GM18520 (cell line): ENCODE measurements around the gene SNRK.

Source experiments
- ATAC-seq: cut with Tn5 transposase; IDR thresholded peaks from one replicate; pipeline ENCODE4 v1.9.1; 2021; ENCODE audit not compliant: unreplicated experiment

SNRK gene

DNA sequence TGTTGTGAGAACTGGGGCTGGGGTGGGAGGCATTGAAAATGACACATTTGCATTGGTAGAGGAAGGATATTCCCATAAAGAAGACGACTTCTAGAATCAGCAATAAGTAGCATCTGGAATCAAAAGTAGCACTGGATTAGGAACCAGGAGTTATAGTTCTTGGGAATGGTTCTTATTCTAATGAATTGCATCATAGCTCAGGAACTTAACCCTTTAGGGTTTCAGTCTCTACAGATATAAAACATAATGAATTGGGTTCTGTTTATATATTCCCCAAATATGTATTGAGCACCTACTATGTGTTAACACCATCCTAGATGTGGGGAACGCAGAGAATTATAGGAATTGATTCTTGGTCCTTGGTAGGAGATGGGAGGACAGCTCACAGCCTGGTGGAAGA, 16.3 kb upstream of the SNRK start:
- no peak for ATAC-seq

DNA sequence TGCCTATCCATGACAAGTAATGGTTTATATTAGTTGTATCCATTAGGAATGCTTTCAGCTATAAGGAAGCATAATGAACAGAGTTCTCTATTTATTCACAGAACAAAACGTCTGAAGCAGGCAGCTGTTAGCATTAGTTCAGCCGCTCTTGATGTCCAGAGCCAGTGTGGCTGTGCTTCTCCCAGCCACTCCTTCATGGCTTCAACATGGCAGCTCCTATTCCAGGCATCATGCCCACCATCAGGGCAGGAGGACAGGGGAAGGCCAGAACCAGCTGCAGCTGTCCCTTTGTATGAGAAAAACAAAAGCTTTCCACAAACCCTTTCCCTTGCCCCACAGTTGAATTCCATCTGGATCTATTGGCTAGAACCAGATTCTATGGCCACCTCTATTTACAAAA, 12.9 kb upstream of the SNRK start:
- ATAC-seq: no peak

DNA sequence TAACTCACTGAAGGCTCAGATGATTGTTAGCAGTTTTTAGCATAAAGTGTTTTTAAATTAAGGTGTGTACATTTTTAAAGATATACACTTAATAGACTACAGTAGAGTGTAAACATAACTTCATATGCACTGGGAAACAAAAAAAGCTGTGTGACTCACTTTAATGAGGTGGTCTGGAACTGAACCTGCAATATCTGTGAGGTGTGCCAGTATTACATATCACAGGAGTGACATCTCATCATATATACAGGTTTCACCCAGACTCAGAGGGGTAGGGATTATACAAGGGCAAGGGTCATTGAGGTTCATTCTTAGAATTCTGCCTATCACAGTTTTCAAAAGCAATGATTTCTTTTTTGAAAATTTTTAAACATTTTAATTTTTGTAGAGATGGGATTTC, 7.3 kb upstream of the SNRK start:
- no peak for ATAC-seq

DNA sequence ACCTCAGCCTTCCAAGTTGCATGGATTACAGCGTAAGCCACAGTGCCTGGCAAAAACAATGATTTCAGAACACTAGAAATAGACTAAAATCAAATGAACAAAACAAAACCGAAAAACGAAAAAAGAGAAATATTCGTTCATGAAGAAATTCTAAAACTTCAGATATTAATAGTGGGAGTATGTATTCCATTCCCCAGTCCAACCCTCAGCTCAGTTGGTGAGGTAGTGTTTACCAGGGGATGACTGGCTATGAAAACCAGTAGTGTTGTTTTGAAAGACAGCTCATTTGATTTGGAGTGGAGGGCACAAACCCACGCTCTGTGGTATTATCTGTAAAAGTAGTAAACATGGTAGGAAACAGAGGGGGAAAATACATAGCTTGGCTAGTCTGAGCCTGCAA, 6.8 kb upstream of the SNRK start:
- no peak for ATAC-seq

DNA sequence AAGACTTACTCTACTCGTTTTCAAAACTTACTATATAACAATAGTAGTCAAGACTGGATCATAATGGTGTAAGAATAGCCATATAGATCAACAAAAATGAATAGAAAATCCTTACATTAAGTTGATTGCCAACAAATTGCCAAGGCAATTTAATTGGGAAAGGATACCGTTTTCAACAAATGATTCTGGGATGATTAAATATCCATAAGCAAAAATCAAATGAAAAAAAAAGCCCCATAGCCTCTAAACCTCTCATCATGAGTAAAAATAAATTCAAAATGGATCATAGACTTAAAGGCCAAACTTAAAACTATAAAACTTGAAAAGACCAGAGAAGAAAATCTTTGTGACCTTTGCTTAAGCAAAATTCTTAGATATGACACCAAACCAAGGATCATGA, 5.3 kb upstream of the SNRK start:
- no peak for ATAC-seq

DNA sequence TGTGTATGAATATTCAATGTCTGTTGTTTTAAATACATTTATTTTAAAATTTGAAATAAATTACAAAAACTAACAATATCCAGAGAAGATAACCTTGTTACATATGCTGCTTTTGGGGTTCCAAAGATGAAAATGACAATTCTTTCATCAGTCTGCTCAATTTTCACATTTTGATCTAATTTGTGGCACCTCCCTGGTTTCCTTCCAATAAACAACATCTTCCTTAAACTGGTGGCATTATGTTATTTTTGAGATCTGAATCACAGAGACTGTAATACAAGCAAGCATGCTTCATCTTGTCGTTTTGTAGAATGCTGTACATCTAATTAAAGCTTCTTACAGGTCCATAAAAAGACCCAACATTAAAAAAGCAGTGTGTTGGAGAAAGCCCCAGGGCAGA, 2.2 kb upstream of the SNRK start:
- ATAC-seq: no peak

DNA sequence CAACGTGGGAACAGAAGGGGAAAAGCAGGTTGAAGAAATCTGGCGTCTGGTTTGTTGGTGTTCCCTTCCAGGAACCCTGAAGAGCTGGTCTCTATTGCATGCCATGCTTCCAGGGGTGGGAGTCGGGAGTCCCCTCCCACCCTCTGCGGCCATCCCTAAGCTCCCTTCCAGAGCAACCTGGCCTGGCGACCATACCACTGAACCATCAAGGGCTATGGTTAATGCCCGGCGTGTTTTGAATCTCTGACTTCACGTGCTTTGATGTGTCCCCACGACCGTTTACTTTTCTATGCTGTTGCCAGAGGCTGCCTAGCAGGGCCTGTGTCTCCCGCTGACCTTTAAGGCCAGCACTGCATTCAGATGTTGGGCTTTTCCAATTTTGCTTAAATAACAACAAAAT, 696 bp upstream of the SNRK start:
- ATAC-seq: no peak

DNA sequence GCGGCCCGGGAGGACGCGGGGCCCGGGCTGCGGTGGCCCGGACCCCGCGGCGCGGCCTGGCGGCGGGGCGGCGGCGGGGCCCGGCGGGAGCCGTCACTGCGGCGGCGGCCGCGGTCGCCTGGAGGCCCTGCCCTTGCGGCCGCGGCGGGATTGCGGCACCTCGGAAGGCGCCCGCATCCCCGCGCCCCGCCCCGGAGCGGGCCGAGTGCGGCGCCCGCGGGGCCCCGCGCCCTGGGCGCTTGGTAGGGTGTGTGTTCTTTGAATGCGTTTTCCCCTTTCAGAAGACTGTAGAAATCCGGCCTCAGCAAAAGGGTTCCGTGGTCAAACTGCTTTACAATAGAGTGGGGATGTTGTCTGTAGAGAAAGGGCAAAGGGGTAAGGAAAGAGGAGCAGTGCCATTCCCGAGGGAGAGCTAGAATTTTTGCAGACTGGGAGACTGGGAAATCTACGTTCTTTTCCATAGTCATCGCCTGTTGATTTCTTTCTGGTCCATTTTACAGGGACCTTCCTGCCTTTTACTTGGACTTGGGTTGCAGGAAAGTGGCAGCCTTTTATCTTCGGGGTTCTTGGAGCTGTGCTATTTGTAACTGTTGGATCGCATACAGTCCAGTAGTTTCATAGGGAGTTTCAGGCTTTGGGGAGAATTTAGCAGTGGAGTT, 630 bp downstream of the SNRK start:
- ATAC-seq: no peak

DNA sequence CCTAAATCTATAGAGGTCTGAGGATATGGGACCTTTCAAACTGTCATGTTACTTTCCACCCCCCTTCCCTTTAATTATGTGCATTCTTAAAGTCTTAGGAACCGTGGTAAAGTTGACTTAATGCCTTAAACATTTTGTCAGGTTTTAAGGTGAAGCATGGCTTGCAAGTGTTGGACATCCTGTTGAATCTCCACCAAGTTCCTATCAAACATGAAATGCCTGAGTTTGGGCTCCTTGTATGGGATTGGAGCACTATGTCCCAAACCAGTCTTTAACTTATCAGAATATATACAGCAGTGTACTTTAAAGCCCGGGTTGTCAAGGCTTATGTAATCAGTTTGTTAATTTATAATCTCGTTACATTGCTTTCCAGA, 1.1 kb downstream of the SNRK start:
- ATAC-seq: no peak

DNA sequence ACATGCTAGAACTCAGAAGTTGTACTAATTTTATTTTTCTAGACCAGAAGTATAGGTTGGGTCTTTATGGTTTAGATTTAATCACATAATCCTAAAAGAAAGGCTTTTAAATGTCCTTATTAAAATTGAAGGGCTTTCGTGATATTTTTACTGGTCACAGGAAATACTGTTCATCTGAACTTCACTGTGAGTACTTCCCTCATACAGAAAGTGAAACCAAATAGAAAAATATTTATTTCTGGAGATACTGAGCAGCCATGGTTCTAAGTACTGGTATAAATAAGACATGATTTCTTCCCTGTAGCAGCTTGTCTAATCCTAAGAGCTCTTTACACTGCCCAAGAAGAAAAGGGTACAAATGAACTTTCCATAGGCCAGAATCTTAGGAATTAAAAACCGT, 2.0 kb downstream of the SNRK start:
- no peak for ATAC-seq

DNA sequence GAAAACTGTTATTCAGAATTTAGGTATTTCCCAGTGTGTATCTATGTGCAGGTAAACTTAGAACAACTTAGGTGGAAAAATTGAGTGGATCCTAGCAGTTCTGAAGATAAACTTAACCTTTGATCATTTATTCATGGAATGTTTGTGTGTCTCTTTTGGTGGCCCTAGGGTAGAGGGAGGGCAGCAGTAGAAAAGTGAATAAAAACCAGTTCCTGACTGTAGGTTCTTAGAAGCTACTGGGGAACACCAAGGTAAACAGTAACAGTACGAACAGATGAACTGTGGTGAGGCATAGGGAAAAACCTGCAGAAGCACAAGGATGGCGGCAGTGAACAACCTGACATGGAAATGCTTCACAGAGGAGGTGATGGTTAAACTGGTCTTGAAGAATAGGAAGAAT, 2.5 kb downstream of the SNRK start:
- ATAC-seq: no peak

DNA sequence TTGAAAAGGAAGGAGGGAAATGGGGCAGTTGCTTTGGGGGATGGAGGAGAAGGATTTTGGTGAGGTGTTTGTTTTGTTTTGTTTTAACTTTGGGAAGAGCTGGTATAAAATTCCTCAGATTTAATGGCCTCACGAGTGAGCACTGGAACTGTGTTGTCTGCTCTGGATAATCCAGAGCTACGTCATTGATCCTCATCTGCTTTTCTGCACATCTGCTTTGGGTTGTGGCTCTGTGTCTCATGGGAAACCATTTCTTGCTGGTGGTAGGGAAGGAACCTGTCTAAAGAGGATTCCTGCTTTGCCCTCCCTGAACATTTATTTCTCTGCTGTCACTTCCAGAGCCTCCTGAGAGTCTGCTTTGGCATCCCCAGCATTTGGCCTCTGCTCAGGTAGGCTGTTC, 3.1 kb downstream of the SNRK start:
- no peak for ATAC-seq

DNA sequence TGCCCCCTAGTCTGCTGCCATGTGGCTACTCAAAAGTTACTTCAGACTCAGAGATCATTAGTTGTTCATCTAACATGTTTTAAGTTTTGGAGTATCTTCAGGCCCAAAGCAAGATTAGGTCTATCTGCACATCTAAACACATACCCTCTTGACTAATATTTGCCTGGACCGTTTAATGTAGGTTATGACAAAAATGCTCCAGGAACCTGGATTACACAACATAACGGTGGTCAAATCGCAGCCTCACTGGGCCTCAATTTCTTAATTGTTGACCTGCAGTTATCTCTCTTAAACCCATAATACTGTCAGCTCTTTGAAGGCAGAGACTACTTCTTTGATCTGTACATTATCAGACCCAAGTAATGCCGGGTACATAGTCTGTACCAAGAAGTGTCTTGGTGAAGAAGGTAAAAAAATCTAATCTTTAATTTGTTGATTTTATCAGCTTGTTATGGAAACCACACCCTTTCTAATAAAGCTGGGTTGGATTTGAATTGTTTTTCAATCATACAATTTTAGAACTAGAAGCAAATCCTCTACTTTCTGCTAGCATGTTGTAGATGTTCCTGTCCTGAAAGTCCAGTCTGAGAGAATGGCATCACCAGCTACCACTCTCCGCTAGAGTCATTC, 3.6 kb downstream of the SNRK start:
- no peak for ATAC-seq

DNA sequence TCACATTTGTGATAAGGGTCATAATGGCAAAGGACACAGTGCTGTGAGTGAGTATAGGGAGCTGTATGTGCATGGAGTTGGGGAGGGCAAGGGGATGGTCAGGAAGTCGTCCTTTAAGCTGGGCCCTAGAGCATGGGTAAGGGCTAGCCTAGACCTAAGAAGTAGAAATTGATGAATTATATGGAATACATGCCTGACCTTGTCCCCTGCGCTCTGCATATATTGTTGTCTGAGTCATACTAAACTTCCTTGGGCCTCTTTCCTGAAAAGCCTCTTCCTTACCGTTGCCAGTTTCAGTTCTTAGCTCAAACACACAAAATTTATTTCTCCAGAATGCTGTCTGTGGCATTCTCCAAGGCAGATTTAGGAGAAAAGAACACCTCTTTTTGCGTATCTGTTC, 4.6 kb downstream of the SNRK start:
- no peak for ATAC-seq

DNA sequence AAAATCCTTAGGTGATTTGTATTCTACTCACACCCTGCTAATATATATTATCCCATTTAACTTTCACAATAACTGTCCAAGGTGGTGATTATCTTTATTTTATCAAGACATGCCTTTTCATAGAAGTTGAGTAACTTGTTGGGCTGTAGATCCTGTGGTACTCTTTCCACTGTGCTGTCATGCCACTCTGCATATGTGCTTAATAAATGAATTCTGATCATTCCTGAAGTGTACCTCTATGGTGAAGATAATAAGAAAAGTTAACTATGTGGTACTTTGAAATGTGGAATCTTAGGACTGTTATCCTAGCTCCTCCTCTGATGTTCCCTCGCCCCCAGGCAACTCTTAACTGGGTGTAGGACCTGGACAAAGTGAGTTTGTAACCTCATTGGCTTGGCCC, 5.2 kb downstream of the SNRK start:
- ATAC-seq: no peak

DNA sequence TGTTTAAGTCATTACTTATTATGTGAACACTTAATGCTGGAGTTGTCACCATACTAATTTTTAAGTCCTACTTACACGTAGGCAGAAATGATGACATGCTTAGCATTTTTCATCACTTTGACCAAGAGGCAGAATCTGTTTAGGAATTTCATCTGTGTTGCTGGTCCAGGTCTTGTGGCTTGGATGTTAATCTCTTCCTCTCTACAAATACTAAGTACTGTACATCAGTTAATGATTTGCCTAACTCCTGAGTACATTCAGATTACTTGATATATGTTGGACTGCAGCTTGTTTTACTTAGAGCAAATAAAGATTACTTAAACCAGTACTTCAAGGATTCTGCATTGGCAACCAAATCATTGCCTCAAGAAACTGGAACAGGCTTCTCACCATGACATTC, 8.6 kb downstream of the SNRK start:
- no peak for ATAC-seq

DNA sequence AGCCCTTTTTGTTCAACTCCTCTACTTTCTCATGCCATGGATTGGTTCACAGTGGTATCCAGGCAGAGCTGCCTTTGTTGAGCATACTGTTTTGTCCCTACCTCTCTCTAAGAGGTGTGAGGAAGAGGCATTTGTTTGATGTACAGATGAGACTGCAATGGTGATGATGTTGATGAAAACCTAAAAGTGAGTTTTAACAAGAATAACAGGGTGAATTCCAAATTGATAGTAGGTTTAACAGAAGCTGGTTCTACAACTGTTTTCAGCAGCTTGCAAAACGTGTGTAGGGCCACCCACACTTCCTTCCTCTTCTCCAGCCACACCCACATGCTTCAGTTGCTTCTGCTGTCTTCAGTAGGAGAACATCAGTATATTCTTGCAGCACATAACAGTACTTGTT, 10.2 kb downstream of the SNRK start:
- ATAC-seq: no peak

DNA sequence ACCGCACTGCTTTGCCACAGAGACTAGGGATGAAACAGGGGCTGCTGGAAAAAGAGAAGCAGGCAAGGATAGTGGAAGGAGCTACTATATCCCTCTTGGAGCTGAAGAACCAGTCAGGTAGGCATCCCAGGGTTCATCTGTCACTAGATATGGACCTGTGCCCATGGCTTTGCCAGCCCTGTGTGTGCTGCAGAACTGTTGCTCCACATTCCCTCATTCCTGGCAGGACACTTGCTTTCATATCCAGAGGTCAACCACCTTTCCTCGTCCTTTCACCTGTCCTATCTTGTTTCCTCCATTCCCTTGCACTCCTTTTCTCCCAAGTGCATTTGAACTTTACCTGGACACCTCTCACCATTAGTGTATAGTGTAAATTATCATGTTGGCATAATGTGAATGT, 12.0 kb downstream of the SNRK start:
- ATAC-seq: no peak

DNA sequence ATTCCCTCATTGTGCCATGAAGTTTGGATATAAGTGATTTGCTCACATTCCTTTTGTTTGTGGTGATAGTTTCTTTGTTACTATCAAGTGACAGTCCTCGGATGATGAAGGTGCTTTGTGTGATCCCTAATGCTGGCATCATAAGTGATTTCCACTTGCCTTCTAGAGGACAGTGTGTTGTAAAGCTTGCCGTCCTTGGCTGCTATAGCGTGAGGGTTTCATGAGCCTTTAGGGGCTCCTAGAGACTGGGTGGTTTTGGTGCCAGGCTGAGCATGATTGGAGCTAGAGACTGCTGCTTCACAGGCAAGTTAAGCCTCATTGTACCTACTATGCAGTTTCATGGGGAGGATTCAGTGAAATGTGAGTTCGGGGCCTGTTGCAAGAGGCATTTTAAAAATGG, 12.4 kb downstream of the SNRK start:
- ATAC-seq: no peak

DNA sequence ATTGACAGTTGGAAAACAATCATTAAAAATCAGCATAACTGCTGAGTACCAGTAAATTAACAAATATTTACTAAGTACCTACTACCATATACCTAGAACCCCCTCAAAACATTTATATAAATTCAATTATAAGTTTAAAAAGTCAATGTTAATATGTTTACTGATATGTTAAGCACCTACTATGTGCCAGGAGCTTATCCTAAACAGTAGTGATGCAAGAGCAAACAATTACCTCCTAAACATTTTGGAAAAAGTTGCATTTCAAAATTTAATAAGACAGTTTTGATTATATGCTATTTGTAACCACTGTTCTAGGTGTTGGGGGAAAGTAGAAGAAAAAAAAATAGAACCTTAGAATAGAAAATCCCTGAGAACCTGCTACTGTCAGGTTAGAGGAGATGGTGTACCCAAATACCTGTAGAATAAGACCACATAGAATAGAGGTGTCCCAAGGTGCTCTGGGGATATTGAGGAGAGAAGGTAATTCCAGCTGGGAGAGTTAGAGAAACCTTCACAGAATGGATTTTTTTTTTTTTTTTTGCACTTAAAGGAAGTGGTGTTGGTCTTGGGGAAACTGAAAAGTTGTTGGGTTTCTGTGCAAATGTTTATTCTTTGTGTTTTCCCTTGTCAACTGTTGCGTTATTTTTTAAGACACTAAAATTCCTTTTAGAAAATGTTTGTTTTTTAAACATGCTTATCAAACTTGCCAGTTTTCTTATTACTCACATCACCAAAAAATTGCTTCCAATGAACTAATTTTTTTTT, 16.0 kb downstream of the SNRK start:
- ATAC-seq: no peak

DNA sequence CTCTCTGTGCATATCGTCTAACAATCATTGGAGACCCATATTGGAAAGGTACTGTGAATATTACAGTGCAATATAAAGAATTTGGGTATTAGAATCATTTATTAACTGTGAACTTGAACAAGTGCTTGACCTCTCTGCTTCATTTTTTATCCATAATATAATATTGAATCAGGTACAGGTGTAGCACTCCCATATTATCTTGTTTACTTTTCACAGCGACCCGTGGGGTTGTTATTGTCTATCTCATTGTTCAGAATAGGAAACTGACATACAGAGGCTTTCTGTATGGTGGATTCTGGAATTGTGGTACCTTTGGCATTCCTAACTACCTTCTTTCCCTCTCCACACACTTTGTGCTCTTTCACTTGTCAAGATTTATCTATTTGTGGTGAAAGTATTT, 17.8 kb downstream of the SNRK start:
- ATAC-seq: no peak

DNA sequence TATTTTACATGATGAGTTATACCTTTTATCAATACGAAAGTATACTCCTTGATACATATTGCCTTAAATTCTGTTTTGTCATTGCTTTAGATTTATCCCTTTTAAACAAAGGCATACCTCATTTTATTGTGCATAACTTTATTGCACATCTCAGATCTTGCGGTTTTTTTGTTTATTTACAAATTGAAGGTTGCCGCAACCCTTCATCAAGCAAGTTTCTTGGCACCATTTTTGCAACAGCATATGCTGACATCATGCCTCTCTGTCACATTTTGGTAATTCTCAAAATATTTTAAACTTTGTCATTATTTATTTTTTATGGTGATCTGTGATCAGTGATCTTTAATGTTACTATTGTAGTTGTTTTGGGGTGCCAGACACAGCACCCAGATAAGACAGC, 20.9 kb downstream of the SNRK start:
- ATAC-seq: no peak

DNA sequence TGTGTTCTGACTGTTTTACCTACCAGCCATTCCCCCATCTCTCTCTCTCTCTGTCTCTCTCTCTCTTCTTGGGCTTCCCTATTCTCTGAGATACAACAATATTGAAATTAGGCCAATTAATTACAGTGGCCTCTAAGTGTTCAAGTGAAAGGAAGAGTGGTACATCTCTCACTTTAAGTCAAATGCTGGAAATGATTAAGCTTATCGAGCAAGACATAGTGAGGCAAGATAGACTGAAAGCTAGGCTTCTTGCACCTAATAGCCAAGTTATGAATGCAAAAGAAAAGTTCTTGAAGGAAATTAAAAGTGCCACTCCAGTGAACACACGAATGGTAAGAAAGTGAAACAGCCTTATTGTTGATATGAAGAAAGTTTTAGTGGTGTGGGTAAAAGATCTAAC, 21.3 kb downstream of the SNRK start:
- ATAC-seq: no peak
